Sigmoid colon (tissue), 4 donors: ENCODE data around the gene CRB3.

Source experiments
- POLR2A ChIP-seq, 2 donors: fragments of 450-650 bp; IDR thresholded peaks; one replicate each; pipeline ENCODE4 v1.6.1; 2016; ENCODE audit warnings: antibody characterized with exemption in 2 of 2, mild to moderate bottlenecking in 2 of 2, moderate library complexity in 2 of 2
- POLR2AphosphoS5 ChIP-seq, 4 donors: sonication (generic); formaldehyde crosslinking; IDR thresholded peaks; one replicate each; pipeline ENCODE4 v1.6.1; 2017; ENCODE audit warnings: antibody characterized with exemption in 4 of 4
- TF ChIP-seq, protein P1 (sequence below), 4 experiments: fragments of 450-650 bp in 3 of 4; fragments of 200-600 bp in 1 of 4; IDR thresholded peaks; one replicate each; pipeline ENCODE4 v1.5.1; 2016 to 2019; ENCODE audit warnings: antibody characterized with exemption in 4 of 4, mild to moderate bottlenecking in 3 of 4, moderate library complexity in 2 of 4

DNA sequence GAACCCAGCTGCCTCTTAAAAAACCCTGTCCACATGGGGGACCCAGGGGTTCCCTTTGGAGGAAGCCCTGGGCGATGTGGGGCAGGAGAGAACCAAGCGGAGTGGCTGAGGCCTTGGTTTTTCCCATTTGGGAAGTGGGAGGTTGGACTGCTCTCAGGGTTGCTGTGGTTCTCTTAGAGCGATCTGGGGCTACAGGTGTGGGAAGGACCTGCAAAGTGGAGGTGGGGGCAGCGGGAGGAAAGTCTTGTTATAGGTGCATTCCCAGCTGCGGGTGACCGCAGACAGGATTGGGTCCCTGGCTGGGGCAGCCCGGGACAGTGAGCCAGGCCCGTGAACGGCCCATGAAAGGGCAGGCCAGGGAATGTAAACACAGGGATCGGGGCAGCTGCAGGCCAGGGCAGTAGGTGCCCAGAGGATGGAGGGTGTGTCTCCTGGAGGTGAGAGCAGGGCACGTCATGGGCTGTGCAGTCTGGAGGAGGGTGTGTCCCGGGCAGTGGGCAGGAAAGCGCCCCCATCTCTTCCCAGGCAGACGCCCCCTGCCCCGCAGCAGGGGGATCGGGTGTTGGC lies 5.3 kb upstream of the CRB3 start:
- TF ChIP-seq, protein P1, sequence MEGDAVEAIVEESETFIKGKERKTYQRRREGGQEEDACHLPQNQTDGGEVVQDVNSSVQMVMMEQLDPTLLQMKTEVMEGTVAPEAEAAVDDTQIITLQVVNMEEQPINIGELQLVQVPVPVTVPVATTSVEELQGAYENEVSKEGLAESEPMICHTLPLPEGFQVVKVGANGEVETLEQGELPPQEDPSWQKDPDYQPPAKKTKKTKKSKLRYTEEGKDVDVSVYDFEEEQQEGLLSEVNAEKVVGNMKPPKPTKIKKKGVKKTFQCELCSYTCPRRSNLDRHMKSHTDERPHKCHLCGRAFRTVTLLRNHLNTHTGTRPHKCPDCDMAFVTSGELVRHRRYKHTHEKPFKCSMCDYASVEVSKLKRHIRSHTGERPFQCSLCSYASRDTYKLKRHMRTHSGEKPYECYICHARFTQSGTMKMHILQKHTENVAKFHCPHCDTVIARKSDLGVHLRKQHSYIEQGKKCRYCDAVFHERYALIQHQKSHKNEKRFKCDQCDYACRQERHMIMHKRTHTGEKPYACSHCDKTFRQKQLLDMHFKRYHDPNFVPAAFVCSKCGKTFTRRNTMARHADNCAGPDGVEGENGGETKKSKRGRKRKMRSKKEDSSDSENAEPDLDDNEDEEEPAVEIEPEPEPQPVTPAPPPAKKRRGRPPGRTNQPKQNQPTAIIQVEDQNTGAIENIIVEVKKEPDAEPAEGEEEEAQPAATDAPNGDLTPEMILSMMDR (IDR thresholded peaks at IDR 0.05): no peak
- no peak for TF ChIP-seq POLR2A (IDR thresholded peaks at IDR 0.05)
- peak in 1 of 4 donors; percentile 8 for TF ChIP-seq POLR2AphosphoS5 (IDR thresholded peaks at IDR 0.05)
